GM19351 (cell line): ENCODE measurements around the gene ZBTB17.
"Not testable (repeated sequence)": the region's sequence is repeated elsewhere in the genome, so short reads cannot be mapped to it uniquely, and the experiment has no call there.

Experiments
- ATAC-seq: cut with Tn5 transposase; IDR thresholded peaks from one replicate; pipeline ENCODE4 v1.9.1; 2021; ENCODE audit warnings: mild to moderate bottlenecking, moderate library complexity; ENCODE audit not compliant: unreplicated experiment

ZBTB17 gene

DNA sequence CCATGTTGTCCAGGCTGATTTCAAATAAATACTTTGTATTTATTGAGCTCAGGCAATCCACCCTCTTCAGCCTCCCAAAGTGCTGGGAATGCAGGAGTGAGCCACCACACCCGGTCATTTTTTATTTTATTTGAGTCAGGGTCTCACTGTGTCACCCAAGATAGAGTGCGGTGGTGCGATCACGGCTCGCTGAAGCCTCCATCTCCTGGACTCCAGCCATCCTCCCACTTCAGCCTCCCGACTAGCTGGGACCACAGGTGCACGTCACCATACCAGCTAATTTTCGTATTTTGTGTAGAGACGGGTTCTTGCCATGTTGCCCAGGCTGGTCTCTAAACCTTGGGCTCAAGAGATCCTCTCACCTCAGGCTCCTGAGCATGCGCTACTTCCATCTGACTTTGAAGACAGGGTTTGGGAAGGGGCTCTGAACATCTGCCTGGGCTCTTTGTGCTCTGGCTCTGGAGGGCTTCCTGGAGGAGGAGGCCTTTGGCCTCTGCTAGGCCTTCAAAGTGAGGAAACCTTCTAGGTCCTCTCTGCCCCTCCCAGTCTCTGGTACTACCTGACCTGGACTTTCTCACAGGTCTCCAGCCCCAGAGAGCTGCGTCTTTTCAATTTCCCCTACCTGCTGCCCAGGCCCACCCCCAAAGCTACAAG is 36.2 kb upstream of the ZBTB17 start:
- ATAC-seq = no peak

DNA sequence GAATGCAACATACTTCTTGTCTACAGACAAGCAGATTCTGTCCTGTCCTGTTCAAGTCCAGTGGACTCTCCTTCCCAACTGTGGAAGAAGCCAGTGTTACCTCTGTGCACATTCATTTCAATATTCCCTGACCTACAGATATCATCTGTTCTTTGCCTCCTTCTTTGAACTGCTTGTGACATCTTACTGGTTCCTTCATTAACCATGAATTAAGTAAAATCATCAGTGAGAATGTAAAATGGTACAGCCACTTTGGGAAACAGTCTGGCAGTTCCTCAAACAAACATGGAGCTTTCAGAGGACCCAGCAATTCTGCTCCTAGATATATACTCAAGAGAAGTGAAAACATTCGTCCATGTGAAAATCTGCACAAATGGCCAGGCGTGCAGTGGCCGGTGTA is 34.9 kb upstream of the ZBTB17 start:
- ATAC-seq = no peak

- no peak for ATAC-seq
These were observed 33.8 kb upstream of the ZBTB17 start for GRCh38 chr1:16009678-16010077.

GRCh38 chr1:16009030-16009460 is 33.1 kb upstream of the ZBTB17 start:
- ATAC-seq = no peak

DNA sequence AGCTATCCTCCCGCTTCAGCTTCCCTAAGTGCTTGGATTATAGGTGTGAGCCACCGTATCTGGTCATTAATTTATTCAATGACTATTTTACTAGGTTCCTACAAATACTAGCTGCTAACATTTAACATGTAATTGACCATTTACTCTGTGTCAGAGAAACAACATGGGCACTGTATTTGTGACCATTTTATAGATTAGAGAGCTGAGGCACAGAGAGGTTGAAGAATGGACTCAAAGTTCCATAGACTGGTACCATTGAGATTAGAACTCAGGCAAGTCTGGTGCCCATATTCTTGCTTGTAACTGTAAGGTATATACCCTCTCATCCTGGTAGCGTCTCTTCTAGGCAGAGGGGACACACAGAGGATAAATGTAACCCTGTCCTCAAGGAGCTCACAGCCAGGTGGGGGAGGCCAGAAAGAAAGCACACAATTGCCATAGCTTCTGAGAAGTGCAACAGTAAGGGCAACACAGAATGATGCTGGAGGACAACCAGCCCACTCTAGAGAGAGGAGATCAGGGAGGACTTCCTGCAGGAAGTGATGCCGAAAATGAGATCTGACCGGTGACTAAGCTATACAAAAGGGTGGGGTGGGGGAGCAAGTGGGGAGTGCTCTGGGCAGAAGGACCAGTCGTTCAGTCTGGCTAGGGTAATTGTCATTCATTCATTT is 31.9 kb upstream of the ZBTB17 start:
- no peak for ATAC-seq

DNA sequence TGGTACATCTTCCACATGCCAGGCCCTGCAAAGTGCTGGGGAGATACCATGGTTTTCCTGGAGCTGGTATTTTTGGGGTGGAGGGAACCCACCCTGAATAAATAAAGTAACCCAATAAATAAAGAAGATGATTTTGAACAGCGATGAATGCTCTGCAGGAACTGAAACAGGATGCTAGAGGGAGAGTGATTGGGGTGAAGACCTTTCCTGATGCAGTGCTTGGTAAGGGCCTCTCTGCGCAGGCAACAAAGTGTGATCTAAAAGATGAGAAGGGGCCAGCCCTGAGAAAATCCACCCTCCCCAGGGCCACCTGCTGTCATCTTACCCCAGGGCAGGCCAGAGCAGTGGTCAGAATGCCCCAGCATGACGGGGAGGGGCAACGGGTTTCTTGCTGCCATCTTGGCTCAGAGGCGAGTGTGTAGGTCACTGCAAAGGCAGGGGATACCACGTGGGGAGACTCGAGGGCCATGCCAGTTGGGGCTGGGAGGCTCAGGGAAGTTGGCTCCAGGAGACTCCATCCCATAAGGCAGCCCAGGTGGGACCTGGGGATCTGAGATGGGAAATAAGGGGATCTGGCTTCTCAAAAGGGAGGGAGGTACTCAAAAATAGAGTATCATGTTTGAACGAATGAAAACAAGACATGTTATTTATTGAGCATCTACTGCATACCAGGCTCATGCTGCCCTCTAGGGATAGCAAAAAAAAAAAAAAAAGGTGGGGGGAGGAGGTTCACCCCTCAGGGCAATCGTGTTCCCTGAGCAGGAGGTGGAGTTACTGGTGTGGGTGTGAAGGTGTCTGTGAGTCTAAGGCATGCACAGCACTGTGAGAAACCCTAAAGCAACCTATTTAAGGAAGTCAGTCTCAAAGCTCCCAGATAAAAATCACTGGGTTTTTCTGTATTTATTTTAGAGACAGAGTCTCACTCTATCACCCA is 30.9 kb upstream of the ZBTB17 start:
- ATAC-seq = no peak

- no peak for ATAC-seq
These were observed 30.1 kb upstream of the ZBTB17 start for GRCh38 chr1:16006010-16006409.

GRCh38 chr1:16005597-16005996 is 29.7 kb upstream of the ZBTB17 start:
- ATAC-seq = no peak

- not testable (repeated sequence) for ATAC-seq
These were observed 25.4 kb upstream of the ZBTB17 start for GRCh38 chr1:16001274-16001673.

DNA sequence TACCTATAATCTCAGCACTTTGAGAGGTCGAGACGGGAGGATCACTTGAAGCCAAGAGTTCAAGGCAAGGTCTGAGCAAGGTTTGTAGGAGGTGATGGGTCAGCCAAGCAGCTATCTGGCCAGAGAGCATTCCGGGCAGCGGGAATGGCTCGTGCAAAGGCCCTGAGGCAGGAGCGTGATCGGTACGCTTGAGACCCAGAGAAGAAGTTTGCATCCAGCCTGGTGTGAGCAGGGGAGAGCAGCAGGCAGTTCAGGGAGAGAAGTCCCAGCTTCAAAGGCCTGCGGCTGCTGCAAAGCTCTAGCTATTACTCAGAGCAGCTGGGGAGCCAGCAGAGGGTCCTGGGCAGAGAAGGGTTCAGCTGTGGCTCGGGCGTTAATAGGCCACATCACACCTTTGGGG is 23.0 kb upstream of the ZBTB17 start:
- no peak for ATAC-seq

- no peak for ATAC-seq
These were observed 21.9 kb upstream of the ZBTB17 start for GRCh38 chr1:15997637-15998280.

DNA sequence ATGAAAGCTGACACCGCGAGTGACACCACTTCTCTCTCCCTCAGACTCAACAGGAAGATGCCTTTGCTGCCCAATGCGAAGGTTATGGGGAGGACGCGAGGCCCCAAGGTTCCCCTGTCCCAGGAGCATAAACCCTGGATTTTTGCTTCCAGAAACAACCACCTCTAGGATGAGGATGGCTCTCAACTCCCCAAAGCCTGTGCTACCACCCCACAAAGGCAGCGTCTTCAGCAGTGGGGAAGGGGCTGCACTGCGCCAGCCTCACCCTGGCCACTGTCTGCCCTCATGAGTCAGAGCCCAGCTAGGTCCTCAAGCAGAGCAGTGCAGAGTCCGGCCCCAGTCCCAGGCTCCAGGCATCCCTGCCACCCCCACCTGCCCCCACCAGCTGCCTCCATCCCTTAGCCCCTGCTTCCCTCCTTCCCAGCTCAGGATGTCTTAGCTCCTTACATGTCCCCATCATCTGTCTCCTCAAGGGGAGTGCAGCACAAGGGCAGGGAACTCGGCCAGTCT is 21.2 kb upstream of the ZBTB17 start:
- no peak for ATAC-seq

DNA sequence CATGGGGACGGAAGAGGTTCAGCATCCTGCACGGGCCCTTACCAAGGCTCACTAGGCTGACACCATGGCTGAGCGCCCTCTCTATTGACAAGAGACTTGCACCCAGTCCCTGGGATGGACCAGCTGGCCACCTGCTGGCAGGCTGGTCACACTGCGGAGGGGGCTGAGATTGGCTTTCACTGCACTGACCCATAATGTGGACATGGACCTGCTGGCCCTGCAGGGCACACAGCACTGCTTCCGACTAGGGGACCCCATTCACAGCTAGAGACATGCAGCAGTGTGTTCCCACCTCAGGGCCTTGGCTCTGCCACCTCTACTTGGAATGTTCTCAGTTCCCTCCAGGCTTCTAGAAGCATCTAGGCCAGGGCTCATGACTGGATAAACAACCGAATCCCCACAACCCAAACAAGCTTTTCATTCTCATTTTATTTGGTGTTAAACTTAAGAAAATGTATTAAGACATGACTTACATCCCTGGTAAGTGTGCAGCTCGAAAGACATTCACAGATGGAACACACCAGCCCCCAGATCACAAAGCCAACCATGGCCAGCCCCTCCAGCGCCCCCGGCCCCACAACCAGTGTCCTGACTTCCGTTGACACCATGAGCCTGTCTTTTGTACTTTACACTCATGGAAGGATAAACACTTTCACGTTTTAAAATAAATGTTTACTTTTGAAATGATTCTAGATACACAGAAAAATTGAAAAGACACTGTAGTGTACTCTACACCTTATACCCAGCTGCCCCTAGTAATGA is 18.9 kb upstream of the ZBTB17 start:
- no peak for ATAC-seq

DNA sequence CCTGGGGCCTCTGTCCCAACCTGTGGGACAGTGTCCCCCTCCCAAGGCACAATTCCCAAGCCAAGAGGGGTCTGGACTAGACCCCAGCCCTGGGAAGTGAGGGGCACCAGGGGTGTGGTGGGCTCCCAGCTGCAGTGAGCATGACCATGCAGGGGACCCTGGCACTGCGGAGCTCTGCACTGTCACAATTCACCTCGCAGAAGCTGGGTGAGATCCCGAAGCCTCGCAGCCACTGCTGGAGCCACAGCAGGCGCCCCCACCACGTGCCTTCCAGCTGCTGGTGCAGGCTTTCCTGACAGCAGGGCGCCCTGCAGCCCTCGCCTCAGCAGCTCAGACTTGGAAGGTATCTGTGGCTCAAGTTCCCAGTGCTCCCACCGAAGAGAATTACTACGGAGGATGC is 18.2 kb upstream of the ZBTB17 start:
- no peak for ATAC-seq

GRCh38 chr1:15993666-15994065 is 17.8 kb upstream of the ZBTB17 start:
- no peak for ATAC-seq

DNA sequence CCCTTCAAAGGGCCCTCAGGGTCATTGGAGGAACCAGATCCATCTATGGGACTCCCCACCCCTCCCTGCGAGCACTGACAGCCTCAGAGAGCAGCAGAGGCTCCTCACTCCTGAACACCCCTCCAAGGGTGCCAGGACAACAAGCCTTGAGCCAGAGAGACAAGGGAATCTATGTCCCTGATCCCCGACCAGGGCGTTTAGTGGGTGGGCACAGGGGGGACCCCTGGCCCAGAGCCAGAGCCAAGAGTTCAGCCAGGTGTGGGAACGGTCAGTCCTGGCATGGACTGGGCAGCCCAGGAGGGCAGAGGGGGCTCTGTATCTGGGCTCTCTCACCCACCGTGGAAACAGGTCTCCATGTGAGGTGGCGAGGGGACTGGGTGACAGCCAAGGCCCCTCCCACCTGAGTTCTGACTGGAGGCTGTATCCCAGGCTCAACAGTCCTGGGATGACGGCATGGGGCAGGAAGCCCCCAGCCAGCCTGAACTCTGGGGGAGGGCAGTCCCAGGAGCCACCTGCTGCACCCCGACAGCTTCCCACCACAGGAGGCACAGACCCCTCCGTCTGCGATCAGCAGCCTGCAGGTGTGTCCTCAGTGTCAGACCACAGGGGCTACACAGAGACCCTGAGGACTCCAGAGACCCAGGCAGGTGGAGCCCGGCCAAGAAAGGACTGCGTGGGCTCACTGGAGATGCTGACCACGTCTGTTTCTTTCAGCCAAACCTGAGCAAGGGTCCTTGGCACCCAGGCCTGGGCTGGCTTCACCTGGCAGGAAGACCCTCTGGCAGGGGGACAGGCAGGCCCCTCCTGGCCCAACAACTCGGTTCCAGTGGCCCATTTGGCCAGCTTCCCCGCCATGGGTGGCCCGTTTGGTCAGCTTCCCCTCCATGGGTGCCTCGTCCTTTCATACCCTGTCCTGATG is 16.9 kb upstream of the ZBTB17 start:
- ATAC-seq = no peak

DNA sequence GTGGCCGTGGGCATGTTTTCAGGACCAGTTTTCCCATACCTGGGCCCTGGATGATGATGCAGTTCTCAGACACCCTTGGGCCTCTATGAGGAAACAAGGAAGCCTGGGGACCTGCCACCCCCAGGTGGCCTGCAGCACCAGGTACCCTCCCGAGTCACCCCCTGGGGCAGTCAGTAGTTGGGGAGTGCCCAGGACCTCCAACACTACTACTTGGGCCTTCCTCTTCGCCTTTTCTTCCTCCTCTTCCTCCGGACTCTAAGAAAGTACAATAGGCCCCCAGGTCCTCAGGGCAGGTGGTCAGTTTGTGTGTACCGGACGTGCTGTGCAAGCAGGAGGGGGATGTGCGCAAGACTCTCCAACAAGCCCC is 16.3 kb upstream of the ZBTB17 start:
- no peak for ATAC-seq

- ATAC-seq = no peak
These were observed 15.7 kb upstream of the ZBTB17 start for GRCh38 chr1:15991427-15992186.

- no peak for ATAC-seq
These were observed 13.9 kb upstream of the ZBTB17 start for GRCh38 chr1:15989776-15990175.
